Testis (tissue), 2 donors: ENCODE data around the gene PRKCZ.

Experiments used
- POLR2A ChIP-seq: fragments of 450-650 bp; IDR thresholded peaks from one replicate; pipeline ENCODE4 v1.6.1; 2017; ENCODE audit warnings: antibody characterized with exemption, mild to moderate bottlenecking, moderate library complexity
- TF ChIP-seq, protein P1 (sequence below), 3 experiments: fragments of 450-650 bp in 2 of 3; fragments of 200-600 bp in 1 of 3; sonication (generic) in 1 of 3; IDR thresholded peaks; one replicate each; pipeline ENCODE4 v1.5.1; 2016 to 2019; ENCODE audit warnings: antibody characterized with exemption in 3 of 3, mild to moderate bottlenecking in 2 of 3, moderate library complexity in 1 of 3

DNA sequence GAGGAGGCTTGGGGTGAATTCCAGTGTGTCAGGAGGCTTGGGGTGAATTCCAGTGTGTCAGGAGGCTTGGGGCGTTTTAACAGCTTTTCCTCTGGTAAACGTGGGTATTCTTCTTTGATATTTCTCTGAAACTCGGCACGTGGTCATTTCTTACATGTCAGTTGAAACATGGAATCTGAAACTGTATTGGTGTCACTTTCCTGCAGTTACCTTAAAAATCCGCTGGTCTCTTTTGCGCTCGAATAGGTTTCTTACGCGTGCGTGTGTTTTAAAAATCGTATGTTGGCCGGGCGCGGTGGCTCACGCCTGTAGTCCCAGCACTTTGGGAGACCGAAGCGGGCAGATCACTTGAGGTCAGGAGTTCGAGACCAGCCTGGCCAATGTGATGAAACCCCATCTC is 33.5 kb downstream of the PRKCZ start:
- TF ChIP-seq, protein P1, sequence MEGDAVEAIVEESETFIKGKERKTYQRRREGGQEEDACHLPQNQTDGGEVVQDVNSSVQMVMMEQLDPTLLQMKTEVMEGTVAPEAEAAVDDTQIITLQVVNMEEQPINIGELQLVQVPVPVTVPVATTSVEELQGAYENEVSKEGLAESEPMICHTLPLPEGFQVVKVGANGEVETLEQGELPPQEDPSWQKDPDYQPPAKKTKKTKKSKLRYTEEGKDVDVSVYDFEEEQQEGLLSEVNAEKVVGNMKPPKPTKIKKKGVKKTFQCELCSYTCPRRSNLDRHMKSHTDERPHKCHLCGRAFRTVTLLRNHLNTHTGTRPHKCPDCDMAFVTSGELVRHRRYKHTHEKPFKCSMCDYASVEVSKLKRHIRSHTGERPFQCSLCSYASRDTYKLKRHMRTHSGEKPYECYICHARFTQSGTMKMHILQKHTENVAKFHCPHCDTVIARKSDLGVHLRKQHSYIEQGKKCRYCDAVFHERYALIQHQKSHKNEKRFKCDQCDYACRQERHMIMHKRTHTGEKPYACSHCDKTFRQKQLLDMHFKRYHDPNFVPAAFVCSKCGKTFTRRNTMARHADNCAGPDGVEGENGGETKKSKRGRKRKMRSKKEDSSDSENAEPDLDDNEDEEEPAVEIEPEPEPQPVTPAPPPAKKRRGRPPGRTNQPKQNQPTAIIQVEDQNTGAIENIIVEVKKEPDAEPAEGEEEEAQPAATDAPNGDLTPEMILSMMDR (IDR thresholded peaks at IDR 0.05) = no peak
- no peak for TF ChIP-seq POLR2A
